Motor neuron (in vitro differentiated cells): ENCODE measurements around the gene VWC2L. TPM values are rescaled to one million over a fixed set of nuclear protein-coding genes. Genes with fewer than 3 reads are reported as not detected.

Experiments used
- ATAC-seq, 8 experiments: fragments of 200-7000 bp; cut with Tn5 transposase; replicated peaks in 6 of 8; 2 replicates each; pipeline ENCODE4 v1.8.0; 2021; ENCODE audit warnings: mild to moderate bottlenecking in 8 of 8, moderate library complexity in 8 of 8
- H3K27ac ChIP-seq, 2 donors: fragments of 250-450 bp; sonication (Bioruptor Pico); 2 replicates each; pipeline ENCODE4 v1.9.0; 2021; ENCODE audit warnings: antibody characterized with exemption in 2 of 2, mild to moderate bottlenecking in 2 of 2, moderate library complexity in 1 of 2
- H3K4me1 ChIP-seq, 2 donors: fragments of 250-450 bp; sonication (Bioruptor Pico); replicated peaks in 1 of 2; 2 replicates each; pipeline ENCODE4 v1.6.1; 2021; ENCODE audit warnings: antibody characterized with exemption in 2 of 2, mild to moderate bottlenecking in 2 of 2, moderate library complexity in 1 of 2
- H3K4me3 ChIP-seq, 5 donors: fragments of 250-450 bp; sonication (Bioruptor Pico); 2 replicates each; pipeline ENCODE4 v1.9.0; 2021; ENCODE audit warnings: antibody characterized with exemption in 5 of 5, mild to moderate bottlenecking in 5 of 5, moderate library complexity in 4 of 5
- WGBS, 10 experiments: fragments of 450-650 bp; shearing (Covaris generic); methylation state at CpG; one replicate each; pipeline ENCODE4 v1.0.0; 2022; 5-methylcytosine and 5-hydroxymethylcytosine counted together
- in situ Hi-C, 9 experiments: fragments of 400-800 bp; cut with MboI; loops; one replicate each; pipeline ENCODE4 v1.15.0; 2021; ENCODE audit warnings: low sequenced_read_pairs in 9 of 9, low pct_unique_long_range_greater_than_20kb in 2 of 9; ENCODE audit not compliant: unreplicated experiment in 9 of 9
- total RNA-seq, 8 experiments: library from RNA; unstranded; fragments of 300-600 nt; gene quantifications; 2 replicates each; pipeline versions ENCODE4 v1.2.3 to v1.2.4, GENCODE V29; 2022

Gene VWC2L
- total RNA-seq, 8 experiments from 2014 or later: 0.25 to 1.4 (median 0.64) TPM; not detected in 1

DNA sequence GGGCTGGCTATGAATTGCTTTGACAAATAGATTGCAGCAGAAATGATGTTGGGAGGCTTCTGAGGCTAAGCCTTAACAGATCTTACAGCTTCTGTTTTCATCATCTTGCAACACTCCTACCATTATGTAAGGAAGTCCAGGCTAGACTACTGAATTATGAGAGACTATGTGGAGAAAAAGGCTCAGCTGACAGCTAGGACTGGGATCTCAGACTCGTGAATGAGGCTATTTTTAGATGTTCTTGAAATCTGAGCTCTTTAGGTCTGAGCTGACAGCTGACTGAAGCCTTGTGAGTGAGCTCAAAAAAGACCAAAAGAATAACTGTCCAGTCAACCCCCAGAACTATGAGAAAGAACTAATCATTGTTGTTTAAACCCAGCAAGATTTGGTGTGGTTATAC lies 70.3 kb downstream of the VWC2L start:
- WGBS, 10 experiments: 0% methylated on average over 1 of the region's 1 CpG; no CpG with 5 or more reads in 8 of the 10 experiments
- in situ Hi-C loops: no loop called here
- H3K4me3 ChIP-seq: no peak overlapping the region
- peak; percentile 65 to 99 (median 97) for ATAC-seq
- no peak overlapping the region for H3K27ac ChIP-seq
- H3K4me1 ChIP-seq: peaks cover 10 to 14% of the 10 kb centered on the region in 2 donors

DNA sequence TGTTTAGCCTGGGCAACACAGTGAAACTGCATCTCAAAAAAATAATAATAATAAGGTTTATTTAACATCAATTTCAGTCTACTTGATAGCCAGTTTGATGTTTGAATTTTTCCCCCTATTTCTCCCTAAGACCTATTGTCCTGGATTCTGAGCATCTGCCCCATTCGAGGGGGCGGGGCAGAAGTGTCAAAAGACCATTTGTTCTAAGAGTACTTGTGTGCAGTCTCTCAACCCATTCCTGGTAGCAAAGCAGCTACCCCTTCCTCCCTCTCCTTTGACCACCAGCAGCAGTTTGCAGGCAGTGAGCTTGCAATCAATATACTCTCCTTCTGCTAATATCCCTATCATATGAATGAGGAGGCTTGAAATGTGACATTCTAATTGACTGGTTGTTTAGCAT lies 71.9 kb downstream of the VWC2L start:
- ATAC-seq: peak in 4 of 8 experiments; percentile 37 to 68 (median 60)
- 8 to 67% (median 41%) methylated on average over 2 of the region's 2 CpGs; no CpG with 5 or more reads in 4 of the 10 experiments for WGBS, 10 experiments

GRCh38 chr2:214484239-214484638 lies 73.4 kb downstream of the VWC2L start:
- no peak overlapping the region for H3K27ac ChIP-seq
- 0 to 100% (median 77%) methylated on average over 2 to 3 of the region's 3 CpGs; no CpG with 5 or more reads in 4 of the 10 experiments for WGBS, 10 experiments
- H3K4me1 ChIP-seq: peaks cover 10 to 14% of the 10 kb centered on the region in 2 donors
- in situ Hi-C loops: no loop called here
- H3K4me3 ChIP-seq: no peak overlapping the region
- no peak for ATAC-seq

More for the DNA sequence above, 71.9 kb downstream of the VWC2L start:
- H3K4me1 ChIP-seq: peaks cover 10 to 14% of the 10 kb centered on the region in 2 donors
- H3K27ac ChIP-seq: no peak overlapping the region
- no peak overlapping the region for H3K4me3 ChIP-seq
- in situ Hi-C loops: no loop called here

GRCh38 chr2:214484701-214485100 lies 73.8 kb downstream of the VWC2L start:
- ATAC-seq: no peak
- 0 to 93% (median 33%) methylated on average over 1 to 2 of the region's 2 CpGs; no CpG with 5 or more reads in 5 of the 10 experiments for WGBS, 10 experiments
- in situ Hi-C loops: no loop called here
- Histone ChIP-seq H3K4me3 (no peak overlapping the region), H3K27ac (no peak overlapping the region), H3K4me1 (peaks cover 10 to 14% of the 10 kb centered on the region in 2 donors)

- no peak for ATAC-seq
- H3K4me3 ChIP-seq: no peak overlapping the region
- H3K4me1 ChIP-seq: no peaks in the 10 kb centered on the region
- WGBS, 10 experiments: 0 to 100% (median 77%) methylated on average over 1 to 2 of the region's 2 CpGs; no CpG with 5 or more reads in 1 of the 10 experiments
- H3K27ac ChIP-seq: no peak overlapping the region
- in situ Hi-C loops: no loop called here
These were observed 78.3 kb downstream of the VWC2L start for GRCh38 chr2:214489181-214489580.

GRCh38 chr2:214489702-214490101 lies 78.8 kb downstream of the VWC2L start:
- in situ Hi-C loops: no loop called here
- WGBS, 10 experiments: 0 to 90% (median 71%) methylated on average over 1 to 2 of the region's 2 CpGs; no CpG with 5 or more reads in 5 of the 10 experiments
- ATAC-seq: no peak

GRCh38 chr2:214492152-214492551 lies 81.3 kb downstream of the VWC2L start:
- Histone ChIP-seq H3K27ac (no peak overlapping the region), H3K4me1 (no peaks in the 10 kb centered on the region), H3K4me3 (no peak overlapping the region)
- 4 to 95% (median 82%) methylated on average over 1 to 3 of the region's 3 CpGs; no CpG with 5 or more reads in 3 of the 10 experiments for WGBS, 10 experiments
- ATAC-seq: peak in 1 of 8 experiments; percentile 23
- in situ Hi-C loops: no loop called here

More at GRCh38 chr2:214489702-214490101, 78.8 kb downstream of the VWC2L start:
- no peaks in the 10 kb centered on the region for H3K4me1 ChIP-seq
- H3K27ac ChIP-seq: no peak overlapping the region
- no peak overlapping the region for H3K4me3 ChIP-seq

GRCh38 chr2:214492608-214493007 lies 81.8 kb downstream of the VWC2L start:
- in situ Hi-C loops: no loop called here
- Histone ChIP-seq H3K4me1 (no peaks in the 10 kb centered on the region), H3K27ac (no peak overlapping the region), H3K4me3 (no peak overlapping the region)
- no peak for ATAC-seq
- WGBS, 10 experiments: 0 to 100% (median 78%) methylated on average over 1 to 2 of the region's 2 CpGs; no CpG with 5 or more reads in 1 of the 10 experiments

GRCh38 chr2:214497489-214497888 lies 86.6 kb downstream of the VWC2L start:
- WGBS, 10 experiments: 7 to 100% (median 86%) methylated on average over 1 to 3 of the region's 3 CpGs

GRCh38 chr2:214503568-214503967 lies 92.7 kb downstream of the VWC2L start:
- Histone ChIP-seq H3K4me1 (no peaks in the 10 kb centered on the region), H3K4me3 (no peak overlapping the region), H3K27ac (no peak overlapping the region)
- 0 to 100% (median 58%) methylated on average over 1 of the region's 1 CpG; no CpG with 5 or more reads in 2 of the 10 experiments for WGBS, 10 experiments
- no peak for ATAC-seq
- in situ Hi-C loops: no loop called here

More at GRCh38 chr2:214497489-214497888, 86.6 kb downstream of the VWC2L start:
- Histone ChIP-seq H3K27ac (no peak overlapping the region), H3K4me3 (no peak overlapping the region), H3K4me1 (no peaks in the 10 kb centered on the region)
- no peak for ATAC-seq
- in situ Hi-C loops: no loop called here

DNA sequence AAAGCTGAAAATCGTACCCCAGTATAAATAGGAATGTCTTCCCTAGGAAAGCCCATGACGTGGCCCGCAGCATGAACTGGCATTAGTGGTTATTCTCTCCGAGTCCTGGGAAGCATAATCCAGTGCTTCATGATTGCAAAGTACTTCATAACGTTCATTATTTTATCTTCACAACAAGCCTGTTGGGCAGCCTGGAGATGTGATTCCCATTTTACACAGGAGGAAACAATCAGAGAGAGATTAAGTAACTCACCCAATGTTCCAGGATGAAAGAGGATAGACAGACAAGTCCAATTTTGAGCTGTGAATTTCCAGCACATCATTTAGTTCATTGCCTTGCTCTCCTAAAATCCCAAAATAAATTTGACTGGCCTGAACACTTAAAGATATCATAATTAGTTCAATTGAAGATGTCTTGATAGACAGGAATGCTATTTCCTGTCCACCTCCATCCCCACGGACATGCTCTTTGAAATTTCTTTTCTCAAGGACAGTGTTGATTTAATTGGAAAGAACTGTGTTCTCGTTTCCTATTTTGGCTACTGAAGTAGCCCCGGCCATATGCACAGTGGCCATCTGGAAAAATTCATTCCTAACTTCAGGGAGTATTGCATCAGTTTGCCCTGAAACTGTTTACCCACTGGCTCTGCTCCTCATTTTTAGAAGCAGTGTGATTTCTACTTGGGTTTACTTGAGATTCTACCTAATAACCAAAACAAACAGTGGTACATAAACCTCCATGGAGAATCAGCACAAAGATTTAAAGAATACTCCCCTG lies 93.9 kb downstream of the VWC2L start:
- no peak for ATAC-seq
- 0 to 93% (median 83%) methylated on average over 1 to 8 of the region's 8 CpGs for WGBS, 10 experiments
- in situ Hi-C loops: no loop called here
- Histone ChIP-seq H3K4me3 (no peak overlapping the region), H3K27ac (no peak overlapping the region), H3K4me1 (no peaks in the 10 kb centered on the region)

- no peak overlapping the region for H3K4me3 ChIP-seq
- H3K27ac ChIP-seq: no peak overlapping the region
- no peaks in the 10 kb centered on the region for H3K4me1 ChIP-seq
- in situ Hi-C loops: no loop called here
- ATAC-seq: no peak
These were observed 96.2 kb downstream of the VWC2L start for GRCh38 chr2:214507032-214507431.

DNA sequence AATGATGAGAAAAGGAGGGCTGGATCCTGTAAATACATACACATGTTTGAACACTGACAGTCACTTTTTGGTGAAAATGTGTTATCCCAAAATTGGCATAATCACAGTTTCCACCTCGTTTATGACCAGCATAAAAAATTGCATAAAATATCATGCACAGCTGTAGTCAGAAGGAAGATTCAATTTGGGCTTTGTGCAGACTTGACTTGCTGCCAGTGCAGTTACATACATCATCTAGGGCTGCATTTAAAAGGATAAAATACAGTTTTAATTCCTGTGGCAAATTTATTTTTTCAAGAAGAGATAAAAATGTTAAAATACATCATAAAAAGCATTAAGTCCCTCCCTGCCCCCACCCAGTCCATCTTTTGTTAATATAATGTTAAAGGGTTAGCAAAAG lies 103.8 kb downstream of the VWC2L start:
- Histone ChIP-seq H3K4me1 (peaks cover 0 to 22% of the 10 kb centered on the region in 2 donors), H3K27ac (no peak overlapping the region), H3K4me3 (no peak overlapping the region)
- ATAC-seq: peak in 1 of 8 experiments; percentile 72
- in situ Hi-C loops: no loop called here
- 0 to 31% (median 0%) methylated on average over 1 of the region's 1 CpG; no CpG with 5 or more reads in 5 of the 10 experiments for WGBS, 10 experiments
